ENCODE measurements around the gene ACAA1. TPM values are rescaled to one million over a fixed set of nuclear protein-coding genes. Genes with fewer than 3 reads are reported as not detected.

The ACAA1 gene
- total RNA-seq, 1 experiment from 2014 or later, result 49.0 TPM

DNA sequence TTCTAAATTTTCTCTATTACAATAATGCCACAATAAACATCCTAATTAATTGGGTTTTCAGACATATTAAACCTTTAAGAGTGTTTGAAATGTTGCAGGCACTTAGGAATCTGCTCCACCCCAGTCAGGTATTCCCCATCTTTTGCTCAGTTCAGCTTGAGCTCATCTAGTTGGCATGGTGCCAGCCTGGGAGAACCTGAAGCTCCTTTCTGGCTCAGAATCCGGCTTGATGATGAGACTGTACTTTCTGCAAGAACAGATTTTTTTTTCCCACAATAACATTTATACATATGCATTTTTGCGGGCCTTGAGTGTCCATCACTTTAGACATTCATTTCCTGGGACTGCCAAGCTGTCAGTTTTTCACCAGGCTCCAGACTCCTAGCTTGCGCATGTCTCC lies 20.7 kb upstream of the ACAA1 start:
- intact Hi-C loops (cut with micrococcal nuclease), result no loop called here
- H3K9ac ChIP-seq (ENCODE audit: low read length), result no peak overlapping the region
- H3K9me2 ChIP-seq (ENCODE audit: insufficient read depth), result no peaks in the 10 kb centered on the region
- no peak overlapping the region for H3K27ac ChIP-seq (ENCODE audit: low read depth, low read length)
- H3K27me3 ChIP-seq (ENCODE audit: insufficient read depth, low read length), result no peaks in the 10 kb centered on the region
- no peak overlapping the region for H3K4me3 ChIP-seq (replicated peaks in 1 of 2; ENCODE audit: low read depth in 1 of 2, low read length in 2 of 2)
- BruUV-seq (replicated peaks), result no TSS peak
- no peak overlapping the region for H3K4me2 ChIP-seq (ENCODE audit: low read length)
- ChIA-PET CTCF (no interaction called here), POLR2A (interaction anchor here (1.8 kb wide), 1 partner anchor 21 kb away, joined by 5 read pairs; the partner anchor contains the start of gene ACAA1), RAD21 (ENCODE audit: low non-redundant PET in 1 of 2, low total read pairs in 2 of 2, uncharacterized antibody in 2 of 2, unreplicated experiment in 2 of 2) (no interaction called here)
- H3K36me3 ChIP-seq (ENCODE audit: control insufficient read depth in 1 of 2, insufficient read depth in 2 of 2, low read length in 2 of 2), result no peaks in the 10 kb centered on the region
- H4K20me1 ChIP-seq (ENCODE audit: insufficient read depth), result no peaks in the 10 kb centered on the region
- no peak for DNase-seq (ENCODE audit: low read depth, low spot score)
- no peaks in the 10 kb centered on the region for H3K79me2 ChIP-seq (ENCODE audit: insufficient read depth, low read length)
- peaks cover 6 to 12% of the 10 kb centered on the region in 2 experiments; a peak in 2 of 4 replicates for H3K4me1 ChIP-seq (ENCODE audit: control insufficient read depth in 1 of 2, insufficient read depth in 2 of 2, low read length in 2 of 2)
- no peak for ATAC-seq
- H2AFZ ChIP-seq (ENCODE audit: low read depth, low read length, poor library complexity, severe bottlenecking), result no peak overlapping the region
- H3K9me3 ChIP-seq (ENCODE audit: control insufficient read depth in 1 of 2, insufficient read depth in 1 of 2, low read depth in 1 of 2, low read length in 2 of 2), result no peaks in the 10 kb centered on the region
- TF ChIP-seq, protein P1, sequence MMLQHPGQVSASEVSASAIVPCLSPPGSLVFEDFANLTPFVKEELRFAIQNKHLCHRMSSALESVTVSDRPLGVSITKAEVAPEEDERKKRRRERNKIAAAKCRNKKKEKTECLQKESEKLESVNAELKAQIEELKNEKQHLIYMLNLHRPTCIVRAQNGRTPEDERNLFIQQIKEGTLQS (IDR thresholded peaks at IDR 0.05), result no peak
- TF ChIP-seq YY1 (IDR thresholded peaks at IDR 0.05; ENCODE audit: extremely low read depth, insufficient replicate concordance, low read depth, low read length) (no peak), JUND (IDR thresholded peaks at IDR 0.05) (no peak), POLR2A (IDR thresholded peaks at IDR 0.05; ENCODE audit: borderline replicate concordance, extremely low read depth, insufficient read depth, insufficient read length) (no peak), RAD21 (IDR thresholded peaks at IDR 0.05; ENCODE audit: low read depth) (no peak), EGR1 (IDR thresholded peaks at IDR 0.05; ENCODE audit: low read depth) (no peak), POLR2AphosphoS5 (IDR thresholded peaks at IDR 0.05; ENCODE audit: low read depth, low read length) (no peak), CEBPB (IDR thresholded peaks at IDR 0.05; ENCODE audit: low read depth) (no peak), EZH2 (IDR thresholded peaks at IDR 0.05) (no peak), SIN3A (IDR thresholded peaks at IDR 0.05; ENCODE audit: low read depth) (no peak), ZNF274 (IDR thresholded peaks at IDR 0.05; ENCODE audit: low read depth, low read length) (no peak)
- TF ChIP-seq, protein P2, sequence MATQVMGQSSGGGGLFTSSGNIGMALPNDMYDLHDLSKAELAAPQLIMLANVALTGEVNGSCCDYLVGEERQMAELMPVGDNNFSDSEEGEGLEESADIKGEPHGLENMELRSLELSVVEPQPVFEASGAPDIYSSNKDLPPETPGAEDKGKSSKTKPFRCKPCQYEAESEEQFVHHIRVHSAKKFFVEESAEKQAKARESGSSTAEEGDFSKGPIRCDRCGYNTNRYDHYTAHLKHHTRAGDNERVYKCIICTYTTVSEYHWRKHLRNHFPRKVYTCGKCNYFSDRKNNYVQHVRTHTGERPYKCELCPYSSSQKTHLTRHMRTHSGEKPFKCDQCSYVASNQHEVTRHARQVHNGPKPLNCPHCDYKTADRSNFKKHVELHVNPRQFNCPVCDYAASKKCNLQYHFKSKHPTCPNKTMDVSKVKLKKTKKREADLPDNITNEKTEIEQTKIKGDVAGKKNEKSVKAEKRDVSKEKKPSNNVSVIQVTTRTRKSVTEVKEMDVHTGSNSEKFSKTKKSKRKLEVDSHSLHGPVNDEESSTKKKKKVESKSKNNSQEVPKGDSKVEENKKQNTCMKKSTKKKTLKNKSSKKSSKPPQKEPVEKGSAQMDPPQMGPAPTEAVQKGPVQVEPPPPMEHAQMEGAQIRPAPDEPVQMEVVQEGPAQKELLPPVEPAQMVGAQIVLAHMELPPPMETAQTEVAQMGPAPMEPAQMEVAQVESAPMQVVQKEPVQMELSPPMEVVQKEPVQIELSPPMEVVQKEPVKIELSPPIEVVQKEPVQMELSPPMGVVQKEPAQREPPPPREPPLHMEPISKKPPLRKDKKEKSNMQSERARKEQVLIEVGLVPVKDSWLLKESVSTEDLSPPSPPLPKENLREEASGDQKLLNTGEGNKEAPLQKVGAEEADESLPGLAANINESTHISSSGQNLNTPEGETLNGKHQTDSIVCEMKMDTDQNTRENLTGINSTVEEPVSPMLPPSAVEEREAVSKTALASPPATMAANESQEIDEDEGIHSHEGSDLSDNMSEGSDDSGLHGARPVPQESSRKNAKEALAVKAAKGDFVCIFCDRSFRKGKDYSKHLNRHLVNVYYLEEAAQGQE (IDR thresholded peaks at IDR 0.05; ENCODE audit: low read depth), result no peak
- TF ChIP-seq, protein P3, sequence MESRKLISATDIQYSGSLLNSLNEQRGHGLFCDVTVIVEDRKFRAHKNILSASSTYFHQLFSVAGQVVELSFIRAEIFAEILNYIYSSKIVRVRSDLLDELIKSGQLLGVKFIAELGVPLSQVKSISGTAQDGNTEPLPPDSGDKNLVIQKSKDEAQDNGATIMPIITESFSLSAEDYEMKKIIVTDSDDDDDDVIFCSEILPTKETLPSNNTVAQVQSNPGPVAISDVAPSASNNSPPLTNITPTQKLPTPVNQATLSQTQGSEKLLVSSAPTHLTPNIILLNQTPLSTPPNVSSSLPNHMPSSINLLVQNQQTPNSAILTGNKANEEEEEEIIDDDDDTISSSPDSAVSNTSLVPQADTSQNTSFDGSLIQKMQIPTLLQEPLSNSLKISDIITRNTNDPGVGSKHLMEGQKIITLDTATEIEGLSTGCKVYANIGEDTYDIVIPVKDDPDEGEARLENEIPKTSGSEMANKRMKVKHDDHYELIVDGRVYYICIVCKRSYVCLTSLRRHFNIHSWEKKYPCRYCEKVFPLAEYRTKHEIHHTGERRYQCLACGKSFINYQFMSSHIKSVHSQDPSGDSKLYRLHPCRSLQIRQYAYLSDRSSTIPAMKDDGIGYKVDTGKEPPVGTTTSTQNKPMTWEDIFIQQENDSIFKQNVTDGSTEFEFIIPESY (IDR thresholded peaks at IDR 0.05; ENCODE audit: extremely low read depth, insufficient replicate concordance, low read length), result no peak
- TF ChIP-seq, protein P4, sequence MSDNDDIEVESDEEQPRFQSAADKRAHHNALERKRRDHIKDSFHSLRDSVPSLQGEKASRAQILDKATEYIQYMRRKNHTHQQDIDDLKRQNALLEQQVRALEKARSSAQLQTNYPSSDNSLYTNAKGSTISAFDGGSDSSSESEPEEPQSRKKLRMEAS (IDR thresholded peaks at IDR 0.05), result no peak
